Mammary epithelial cell (primary cell): Measurements from ENCODE around the gene ORM1.

Source experiments
- EZH2 ChIP-seq: IDR thresholded peaks from 2 replicates; pipeline ENCODE4 v1.6.1; 2012; ENCODE audit warnings: low read length, inconsistent platforms, borderline replicate concordance
- TF ChIP-seq, protein P1 (sequence below), 2 donors: IDR thresholded peaks in 1 of 2; conservative IDR thresholded peaks in 1 of 2; 2 replicates each; pipeline ENCODE4 v1.5.1; 2011 to 2012; ENCODE audit warnings: inconsistent platforms in 2 of 2, low read length in 2 of 2, mild to moderate bottlenecking in 2 of 2, control low read depth in 1 of 2, low read depth in 1 of 2; ENCODE audit not compliant: insufficient read depth in 1 of 2; ENCODE audit errors: extremely low read depth in 1 of 2

- TF ChIP-seq, protein P1, sequence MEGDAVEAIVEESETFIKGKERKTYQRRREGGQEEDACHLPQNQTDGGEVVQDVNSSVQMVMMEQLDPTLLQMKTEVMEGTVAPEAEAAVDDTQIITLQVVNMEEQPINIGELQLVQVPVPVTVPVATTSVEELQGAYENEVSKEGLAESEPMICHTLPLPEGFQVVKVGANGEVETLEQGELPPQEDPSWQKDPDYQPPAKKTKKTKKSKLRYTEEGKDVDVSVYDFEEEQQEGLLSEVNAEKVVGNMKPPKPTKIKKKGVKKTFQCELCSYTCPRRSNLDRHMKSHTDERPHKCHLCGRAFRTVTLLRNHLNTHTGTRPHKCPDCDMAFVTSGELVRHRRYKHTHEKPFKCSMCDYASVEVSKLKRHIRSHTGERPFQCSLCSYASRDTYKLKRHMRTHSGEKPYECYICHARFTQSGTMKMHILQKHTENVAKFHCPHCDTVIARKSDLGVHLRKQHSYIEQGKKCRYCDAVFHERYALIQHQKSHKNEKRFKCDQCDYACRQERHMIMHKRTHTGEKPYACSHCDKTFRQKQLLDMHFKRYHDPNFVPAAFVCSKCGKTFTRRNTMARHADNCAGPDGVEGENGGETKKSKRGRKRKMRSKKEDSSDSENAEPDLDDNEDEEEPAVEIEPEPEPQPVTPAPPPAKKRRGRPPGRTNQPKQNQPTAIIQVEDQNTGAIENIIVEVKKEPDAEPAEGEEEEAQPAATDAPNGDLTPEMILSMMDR (conservative IDR thresholded peaks at IDR 0.05 in 1 of 2, IDR thresholded peaks at IDR 0.05 in 1 of 2; ENCODE audit: extremely low read depth in 1 of 2, insufficient read depth in 1 of 2, low read depth in 1 of 2, low read length in 2 of 2): no peak
- no peak for TF ChIP-seq EZH2
These were observed 30.9 kb upstream of the ORM1 start for GRCh38 chr9:114291886-114292590.
